Astrocyte (in vitro differentiated cells and primary cell): ENCODE measurements around the gene VPS11.

Source experiments
- CTCF ChIP-seq: IDR thresholded peaks from 2 replicates; pipeline ENCODE4 v1.5.1; 2011; ENCODE audit warnings: low read depth, mild to moderate bottlenecking, inconsistent platforms, low read length, moderate library complexity; ENCODE audit not compliant: insufficient read depth
- EZH2 ChIP-seq: IDR thresholded peaks from 2 replicates; pipeline ENCODE4 v1.6.1; 2012; ENCODE audit warnings: mild to moderate bottlenecking, low read length, inconsistent platforms; ENCODE audit not compliant: insufficient read depth

DNA sequence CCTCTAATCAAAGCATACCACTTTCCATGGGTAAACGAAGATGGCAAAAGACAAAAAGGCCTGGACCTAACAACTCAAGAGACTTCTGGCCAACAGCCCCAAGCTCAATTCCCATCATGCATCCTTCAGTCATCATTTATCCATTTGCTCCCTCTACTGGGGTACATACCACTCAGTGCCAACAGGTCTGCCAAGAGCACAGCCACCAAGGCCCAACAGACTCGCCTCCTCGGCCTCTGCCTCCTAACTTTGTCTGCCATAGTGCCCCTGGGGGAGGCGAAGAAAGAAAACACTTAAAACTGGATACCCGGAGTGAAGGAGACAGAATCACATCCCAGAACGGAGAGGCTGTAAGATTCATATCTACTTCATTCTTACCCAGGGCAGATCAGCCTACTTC lies 11.7 kb upstream of the VPS11 start:
- TF ChIP-seq CTCF, result no peak
- no peak for TF ChIP-seq EZH2
